GM21390 (cell line): ENCODE measurements around the gene TRIP12.
A peak's percentile ranks its signal among the peaks of the same experiment; 100 is the strongest.
"Not testable (repeated sequence)": the region's sequence is repeated elsewhere in the genome, so short reads cannot be mapped to it uniquely, and the experiment has no call there.

Source experiments
- ATAC-seq: cut with Tn5 transposase; IDR thresholded peaks from one replicate; pipeline ENCODE4 v1.9.1; 2021; ENCODE audit not compliant: unreplicated experiment

TRIP12 gene

DNA sequence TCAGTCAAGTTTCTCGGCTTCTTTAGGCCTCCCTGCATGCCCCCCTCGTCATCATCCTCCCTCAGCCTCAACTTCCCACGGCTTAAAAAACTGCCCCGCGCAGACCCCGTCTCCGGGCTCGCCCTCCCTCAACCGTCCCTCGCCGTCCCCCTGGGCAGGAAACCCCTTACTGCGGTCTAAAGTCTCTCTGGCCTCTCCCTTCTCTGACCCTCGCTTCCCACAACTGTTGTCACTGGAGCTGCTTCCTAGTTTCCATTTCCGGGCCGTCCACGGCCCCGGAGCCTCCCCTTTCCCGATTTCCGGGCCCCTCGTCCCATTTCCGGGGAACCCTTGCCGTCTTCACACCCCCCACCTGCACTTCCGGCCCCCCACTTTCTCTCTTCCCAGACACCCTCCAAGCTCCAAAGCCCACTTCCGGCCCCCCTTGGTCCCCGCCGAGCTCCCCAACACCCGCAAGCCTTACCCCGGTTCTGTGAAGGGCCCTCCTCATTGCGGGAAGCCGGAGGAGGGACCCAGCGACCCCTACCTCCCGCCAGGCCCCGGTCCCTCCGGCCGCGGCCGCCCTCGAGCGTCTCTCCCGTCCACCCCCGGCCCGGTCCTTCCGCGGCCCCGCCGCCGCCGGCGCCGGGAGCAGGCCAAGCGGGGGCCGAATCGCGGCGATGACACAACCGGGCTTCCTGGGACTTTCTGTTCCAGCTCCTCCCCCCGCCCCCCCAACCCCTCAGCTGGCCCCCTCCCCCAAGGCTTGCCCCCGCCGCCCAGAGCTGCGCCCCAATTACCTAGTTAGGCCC, 513 bp downstream of the TRIP12 start:
- peak; percentile 22 for ATAC-seq

DNA sequence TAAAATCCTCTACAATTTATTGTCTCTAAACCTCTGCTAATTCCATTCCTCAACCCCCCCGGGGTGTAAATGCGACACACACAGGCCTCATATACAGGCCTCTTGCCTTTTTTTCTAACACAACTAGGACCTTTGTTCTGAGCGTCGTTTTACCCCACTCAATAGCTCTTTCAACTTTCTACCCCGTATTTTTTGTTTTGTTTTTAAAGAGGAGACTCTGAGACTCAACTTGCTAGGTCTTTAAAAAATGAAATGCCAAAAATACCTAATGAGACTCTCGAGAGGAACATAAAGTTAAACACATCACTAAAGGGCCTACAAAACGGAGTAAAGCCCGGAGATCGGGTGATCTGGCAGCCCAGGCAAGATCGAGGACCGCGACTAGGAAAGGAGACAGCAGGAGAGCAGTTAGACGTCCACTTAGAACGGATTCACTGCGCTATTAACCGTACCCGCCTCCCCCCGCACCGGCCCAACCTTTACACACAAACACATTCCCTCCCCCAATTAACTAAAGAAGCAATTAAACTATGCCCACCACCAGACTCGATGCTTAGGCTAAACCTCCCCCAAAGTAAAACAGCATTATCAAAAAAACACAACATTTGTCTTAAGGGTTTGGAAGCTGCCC, 1.7 kb downstream of the TRIP12 start:
- ATAC-seq, result no peak

DNA sequence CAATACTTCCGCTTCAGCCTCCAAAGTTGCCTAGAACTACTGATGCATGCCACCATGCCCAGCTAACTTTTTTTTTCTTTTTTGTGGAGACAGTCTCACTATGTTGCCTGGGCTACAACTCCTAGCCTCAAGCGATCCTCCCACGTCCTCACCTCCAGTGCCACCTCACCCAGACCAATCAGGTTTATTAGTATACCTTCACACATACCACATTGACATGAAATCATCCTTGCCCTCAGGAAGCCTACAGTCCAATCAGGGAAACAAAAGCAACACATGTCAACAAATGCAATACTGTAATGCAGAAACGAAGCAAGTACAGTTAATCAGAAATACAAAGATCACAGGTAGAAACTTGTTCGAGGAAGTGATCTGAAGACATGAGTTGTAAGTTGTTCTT, 4.0 kb downstream of the TRIP12 start:
- no peak for ATAC-seq

DNA sequence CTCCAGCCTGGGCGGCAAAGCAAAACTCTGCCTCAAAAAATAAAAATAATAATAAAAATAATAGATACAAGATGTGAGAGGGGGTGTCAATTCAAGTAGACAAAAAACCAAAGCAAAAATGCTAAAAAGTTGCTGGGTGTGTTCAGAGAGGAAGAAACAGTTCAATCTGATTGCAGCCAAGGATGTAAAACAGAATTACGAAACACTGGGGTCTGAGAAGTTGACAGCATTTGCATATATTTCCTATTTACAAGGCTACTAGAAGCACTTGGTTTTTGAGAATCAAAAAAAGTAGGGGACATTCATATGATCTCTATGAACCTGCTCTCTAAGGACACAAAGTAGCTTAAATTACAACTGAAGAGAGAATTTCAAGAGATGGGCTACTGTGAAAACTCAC, 7.6 kb downstream of the TRIP12 start:
- no peak for ATAC-seq

DNA sequence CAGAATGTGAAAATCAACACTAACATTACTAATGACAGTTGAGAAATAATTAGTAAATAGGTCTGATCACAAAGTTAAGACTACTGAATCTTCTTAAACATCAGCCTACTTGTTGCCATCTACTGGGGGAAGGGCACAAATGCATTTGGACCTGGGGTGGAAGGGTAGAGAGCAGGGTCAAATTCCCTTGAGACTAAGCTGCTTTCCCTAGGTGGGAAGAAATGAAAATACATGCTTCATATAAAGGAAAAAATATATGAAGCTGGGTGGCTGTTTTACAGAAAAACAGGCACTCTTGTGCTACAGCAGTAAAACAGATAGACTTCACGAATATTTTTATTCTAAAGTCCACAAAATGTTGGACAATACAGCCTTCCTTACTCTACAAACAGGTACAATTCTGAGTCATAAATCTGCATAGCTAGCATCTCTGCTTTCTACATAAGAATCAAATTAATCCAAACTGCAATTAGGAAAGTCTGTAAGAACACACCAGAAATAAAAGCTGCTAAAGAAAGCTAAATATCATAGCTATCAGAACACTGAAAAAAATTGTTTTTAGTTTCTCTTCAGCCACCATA, 10.9 kb downstream of the TRIP12 start:
- ATAC-seq, result peak; percentile 71

DNA sequence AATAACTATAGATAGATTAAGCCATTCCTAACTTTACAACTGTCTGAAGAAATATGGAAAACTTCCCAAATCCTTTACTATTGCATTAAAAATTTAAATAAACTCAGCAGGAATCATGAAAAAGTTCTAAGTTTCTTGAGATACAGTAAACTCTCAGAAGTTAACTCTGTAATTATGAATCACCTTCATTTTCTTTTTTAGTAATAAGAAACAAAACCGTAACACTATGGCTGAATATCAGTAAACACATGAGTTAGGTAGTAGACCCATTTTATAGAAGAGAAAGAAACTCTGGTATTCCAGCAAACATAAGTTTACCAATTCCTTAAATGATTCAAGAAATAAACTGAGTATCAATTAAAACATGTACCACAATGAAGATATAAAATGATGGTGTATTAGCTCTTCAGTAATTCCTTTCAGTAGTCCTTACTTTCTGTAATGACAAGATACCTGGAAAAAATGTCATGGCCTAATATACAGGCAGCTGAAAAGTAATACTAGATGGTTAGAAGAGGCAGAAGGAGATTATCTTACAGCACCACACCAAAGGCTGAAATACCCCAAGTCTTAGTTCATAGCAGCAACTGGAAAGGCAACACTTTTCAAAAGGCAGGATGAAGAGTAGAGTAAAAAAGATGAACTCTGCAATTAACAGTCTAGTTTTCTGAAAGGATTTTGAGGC, 11.5 kb downstream of the TRIP12 start:
- peak; percentile 21 for ATAC-seq

DNA sequence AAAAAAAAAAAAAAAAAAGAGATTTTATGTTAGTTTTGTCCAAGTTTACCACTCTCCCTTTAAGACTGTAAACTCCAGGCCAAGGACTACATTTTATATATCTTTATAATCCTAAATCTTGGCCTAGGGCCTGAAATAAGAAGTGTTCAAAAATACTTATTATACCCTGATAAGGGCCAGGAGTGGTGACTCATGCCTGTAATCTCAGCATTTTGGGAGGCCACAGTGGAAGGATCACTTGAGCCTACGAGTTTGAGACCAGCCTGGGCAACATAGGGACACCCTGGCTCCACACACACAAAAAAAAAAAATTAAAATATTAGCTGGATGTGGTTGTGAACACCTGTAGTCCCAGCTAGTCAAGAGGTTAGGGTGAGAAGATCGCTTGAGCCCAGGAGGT, 12.7 kb downstream of the TRIP12 start:
- no peak for ATAC-seq

DNA sequence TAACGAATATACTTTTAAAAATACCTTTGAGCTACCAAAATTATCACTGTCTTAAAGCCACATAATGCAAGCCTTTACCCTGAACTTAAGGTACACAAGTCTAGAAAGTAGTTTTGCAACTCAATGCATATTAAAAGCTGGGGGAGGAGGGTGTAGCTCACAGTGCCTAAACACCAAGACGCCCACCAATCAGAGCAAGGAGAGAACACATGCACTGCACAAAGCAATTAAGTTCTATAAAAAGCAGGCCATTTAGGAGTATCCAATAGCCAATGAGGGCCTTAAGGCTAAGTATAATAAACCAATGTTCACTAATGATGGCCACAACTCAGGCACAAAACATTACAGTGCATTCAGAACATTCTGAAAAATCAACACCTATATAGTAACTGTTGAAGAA, 16.2 kb downstream of the TRIP12 start:
- ATAC-seq, result no peak

DNA sequence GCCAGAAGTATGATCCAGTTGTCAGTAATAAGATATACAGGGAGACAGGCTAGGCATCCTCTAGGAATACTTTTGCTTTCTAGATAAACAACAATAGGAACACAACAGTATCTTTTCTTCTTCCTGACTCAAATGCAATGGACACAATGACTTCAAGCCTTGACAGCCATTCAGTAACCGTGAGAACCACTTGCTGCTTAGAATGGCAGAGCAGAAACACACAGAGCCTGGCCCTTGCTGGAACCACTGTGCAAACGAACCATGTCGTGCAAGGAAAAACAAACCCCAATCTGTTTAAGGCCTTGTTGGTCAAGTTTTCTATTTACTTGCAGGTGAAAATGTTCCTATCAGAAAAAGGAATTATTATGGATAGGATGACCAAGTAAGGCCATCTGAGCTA, 18.8 kb downstream of the TRIP12 start:
- ATAC-seq, result no peak

DNA sequence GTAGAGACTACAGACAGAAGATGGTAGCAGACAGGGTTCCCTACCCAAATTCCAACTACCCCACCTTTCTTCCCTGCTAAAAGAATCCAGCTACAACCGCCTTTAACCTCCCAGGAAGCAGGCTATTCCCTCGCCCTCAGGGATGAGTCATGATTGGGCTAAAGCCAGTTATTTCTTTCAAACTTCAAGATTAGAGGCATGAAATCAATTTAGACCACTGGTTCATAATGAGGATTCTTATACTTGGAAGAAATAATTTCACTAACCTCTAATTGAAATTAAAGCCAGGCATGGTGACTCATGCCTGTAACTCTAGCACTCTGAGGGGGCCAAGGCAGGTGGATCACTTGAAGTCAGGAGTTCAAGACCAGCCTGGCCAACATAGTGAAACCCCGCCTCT, 20.0 kb downstream of the TRIP12 start:
- no peak for ATAC-seq

DNA sequence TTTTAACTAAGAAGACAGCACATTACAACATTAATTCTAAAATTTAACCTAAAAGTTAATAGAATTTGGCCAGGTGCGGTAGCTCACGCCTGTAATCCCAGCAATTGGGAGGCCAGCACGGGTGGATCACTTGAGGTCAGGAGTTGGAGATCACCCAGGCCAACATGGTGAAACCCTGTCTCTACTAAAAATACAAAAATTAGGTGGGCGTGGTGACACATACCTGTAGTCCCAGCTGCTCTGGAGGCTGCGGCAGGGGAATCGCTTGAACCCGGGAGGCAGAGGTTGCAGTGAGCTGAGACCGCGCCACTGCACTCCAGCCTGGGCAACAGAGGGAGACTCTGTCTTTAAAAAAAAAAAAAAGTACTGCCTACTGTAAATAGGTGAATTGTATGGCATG, 21.3 kb downstream of the TRIP12 start:
- not testable (repeated sequence) for ATAC-seq

DNA sequence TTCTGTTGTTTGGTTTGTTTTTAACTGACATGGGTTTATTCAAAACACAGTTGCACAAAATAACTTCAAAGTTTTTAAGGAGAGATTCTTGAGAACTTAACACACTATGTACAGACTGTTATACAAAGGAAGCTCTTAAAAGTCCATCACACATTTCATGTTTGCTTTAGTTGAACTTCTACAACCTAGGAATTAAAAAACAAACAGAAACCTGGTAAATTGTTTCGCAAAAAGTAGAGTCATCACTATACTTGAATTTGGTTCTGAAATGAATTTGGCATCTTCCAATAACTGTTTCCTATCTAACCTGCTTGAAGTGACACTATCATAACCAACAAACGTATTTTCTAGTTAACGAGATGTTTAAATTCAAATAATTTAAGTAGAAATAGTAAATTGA, 21.8 kb downstream of the TRIP12 start:
- no peak for ATAC-seq

DNA sequence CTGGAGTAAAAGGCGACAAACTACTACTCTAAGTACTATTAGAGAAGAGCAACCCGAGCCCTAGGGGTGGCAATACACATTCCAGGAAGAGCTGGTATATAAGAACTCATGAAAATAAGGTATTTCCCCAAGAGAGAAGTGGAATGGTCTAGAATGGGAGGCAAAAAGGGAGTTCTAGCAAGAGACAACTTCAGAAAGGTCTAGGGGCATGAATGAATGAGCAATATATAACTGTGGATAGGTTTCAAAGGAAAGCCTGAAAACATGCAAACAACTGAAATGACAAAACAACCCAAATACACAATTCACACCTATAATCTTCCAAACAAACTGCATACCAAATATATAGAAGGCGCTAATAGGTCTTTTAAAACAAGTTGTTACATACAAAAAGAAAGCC, 22.2 kb downstream of the TRIP12 start:
- no peak for ATAC-seq

DNA sequence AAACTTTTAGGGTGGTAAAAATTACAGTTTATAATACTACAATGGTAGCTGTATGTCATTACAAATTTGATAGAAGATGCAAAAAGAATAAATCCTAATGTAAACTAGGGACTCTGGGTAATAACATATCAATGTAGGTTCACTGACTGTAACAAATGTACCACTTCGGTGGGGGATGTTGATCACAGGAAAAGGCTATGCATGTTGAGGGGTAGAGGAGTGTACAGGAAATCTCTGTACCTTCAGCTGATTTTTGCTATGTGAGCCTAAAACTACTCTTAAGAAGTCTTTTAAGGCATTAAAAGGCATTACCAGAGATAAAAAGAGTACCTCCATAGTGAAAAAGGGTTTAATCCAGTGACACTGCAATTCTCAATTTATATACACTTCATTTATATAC, 25.0 kb downstream of the TRIP12 start:
- no peak for ATAC-seq

DNA sequence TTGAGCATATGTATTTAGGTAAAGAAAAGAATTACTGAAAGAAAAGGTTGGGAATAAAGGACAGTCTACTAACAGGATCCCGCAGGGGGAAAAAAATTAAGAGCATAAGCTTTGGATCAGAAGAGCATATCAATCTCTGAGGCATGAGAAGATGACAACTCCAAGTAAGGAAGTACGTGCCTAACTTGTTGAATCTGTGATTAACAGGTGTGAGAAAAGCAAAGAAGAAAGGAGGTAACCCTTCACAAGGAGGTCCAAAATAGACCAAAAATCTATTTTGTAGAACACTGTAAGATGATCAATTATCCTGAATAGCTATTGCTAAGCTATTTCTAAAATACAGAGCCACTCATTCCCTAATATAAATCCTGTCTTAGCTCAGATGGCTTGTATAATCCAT, 32.8 kb downstream of the TRIP12 start:
- no peak for ATAC-seq

DNA sequence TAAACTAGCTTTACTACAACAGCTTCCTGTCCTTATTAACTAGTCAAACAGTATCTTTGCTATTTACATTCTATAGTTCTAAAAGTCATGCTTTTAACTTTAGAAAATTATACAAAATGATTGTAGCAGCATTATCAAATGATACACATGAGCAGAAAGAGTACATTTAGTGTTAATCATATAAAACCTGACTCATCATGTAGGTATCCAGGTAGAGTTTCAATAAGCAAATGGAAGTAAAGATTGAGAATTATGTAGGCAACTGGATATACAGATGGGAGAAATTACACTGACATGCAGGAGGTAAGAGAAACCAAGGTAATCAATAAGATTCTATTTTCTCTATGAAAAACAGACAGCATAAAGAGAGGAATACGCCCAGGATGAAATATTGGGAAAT, 33.8 kb downstream of the TRIP12 start:
- ATAC-seq, result no peak

DNA sequence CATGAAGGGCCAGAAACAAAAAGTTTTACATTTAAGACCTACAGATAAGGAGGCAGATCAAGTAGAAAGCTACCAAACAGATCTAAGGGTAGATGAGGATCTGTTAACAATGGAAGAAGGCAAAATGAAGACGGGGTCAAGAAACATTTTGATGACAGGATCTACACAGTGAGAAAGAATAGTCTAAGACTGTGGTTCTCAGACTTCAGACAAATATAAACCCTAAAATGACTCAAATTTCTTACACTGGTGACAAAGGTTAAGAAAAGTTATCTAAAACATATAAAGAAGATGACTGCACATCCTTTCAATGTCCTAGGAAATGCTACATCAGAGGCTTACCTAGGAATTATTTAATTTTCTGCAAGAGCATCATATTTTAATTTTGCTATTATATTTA, 34.4 kb downstream of the TRIP12 start:
- no peak for ATAC-seq

DNA sequence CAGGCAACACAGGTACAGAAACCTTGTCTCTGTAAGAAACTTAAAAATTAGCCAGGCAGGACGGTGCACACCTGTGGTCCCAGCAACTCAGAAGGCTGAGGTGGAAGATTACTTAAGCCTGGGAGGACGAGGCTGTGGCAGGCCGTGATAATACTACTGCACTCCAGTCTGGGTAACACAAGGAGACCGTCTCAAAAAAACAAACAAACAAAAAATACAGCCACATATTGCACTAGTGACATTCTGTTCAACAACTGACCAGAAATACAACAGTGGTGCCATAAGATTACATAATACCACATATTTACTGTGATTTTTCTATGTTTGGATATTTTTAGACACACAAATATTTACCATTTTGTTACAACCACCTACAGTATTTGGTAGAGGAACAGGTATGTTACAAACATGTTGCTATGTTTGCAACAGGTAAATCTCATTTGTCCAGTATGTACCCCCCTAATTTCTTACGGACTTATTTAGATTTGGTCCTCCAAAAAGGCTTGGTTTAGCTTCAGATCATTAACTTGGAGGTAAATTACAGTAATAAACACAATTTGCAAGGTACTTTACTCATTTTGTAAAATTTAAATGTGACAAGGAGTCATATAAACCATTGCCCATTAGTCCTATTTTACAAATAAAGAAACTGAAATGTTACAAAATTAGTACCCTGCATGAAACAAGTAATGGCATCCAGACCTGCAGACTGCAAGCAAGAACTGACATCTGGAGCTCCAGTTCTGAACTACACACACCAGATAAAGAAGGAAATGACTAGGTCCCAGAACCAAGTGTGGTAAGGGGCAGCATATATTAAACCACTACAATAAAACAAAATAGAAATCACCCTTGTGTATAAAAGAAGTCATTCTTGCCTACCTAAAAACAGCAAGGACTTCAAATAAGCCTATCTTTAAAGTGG, 36.8 kb downstream of the TRIP12 start:
- peak; percentile 89 for ATAC-seq

DNA sequence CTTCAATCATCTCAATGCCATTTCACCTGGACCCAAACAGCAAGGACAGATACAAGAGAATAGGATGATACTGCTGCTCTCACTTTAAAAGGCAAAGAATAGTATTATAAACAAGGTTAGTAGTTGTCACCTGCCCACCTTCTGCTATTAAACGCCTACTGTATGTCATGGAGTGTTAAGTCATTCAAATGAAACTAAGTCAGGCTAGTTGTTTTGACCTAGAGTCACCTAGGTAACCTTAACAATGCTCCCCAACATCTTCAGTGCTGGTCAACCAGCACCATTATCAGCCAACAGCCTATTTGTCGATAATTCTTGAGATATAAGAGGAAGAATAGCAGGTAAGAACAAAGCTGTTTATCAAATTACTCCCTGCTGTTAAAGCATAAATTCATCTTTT, 39.2 kb downstream of the TRIP12 start:
- ATAC-seq, result no peak

DNA sequence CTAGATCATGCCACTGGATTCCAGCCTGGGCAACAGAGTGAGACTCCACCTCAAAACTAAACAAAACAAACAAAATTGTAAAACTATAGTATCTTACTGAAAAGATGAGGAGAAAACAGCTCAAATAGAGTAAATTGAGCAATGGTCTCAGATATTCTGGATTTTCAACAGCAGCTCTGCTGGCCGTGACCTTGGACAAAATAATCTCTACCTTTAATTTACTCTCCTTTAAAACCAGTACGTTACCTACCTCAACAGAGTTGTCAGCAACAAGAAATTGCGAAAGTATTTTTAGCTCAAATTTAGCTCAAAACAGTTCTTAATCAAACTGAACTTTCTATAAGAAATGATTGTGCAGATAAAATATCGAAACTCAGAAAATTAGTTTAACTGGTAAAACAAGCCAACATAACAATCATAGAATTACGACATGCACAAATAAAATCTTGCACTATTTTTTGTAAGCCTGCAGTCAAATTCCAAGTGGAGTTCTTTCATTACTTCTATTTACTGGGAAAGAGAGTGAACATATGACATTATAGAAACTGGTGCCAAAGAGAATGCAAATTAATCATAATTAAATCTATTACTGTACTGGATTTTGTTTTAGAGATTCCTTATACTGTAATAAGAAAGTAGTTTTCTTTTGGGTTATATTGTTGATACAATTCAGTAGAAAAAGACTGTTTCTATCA, 40.8 kb downstream of the TRIP12 start:
- no peak for ATAC-seq
